Aorta (tissue), 5 donors: ENCODE results near the gene LRPAP1. TPM values are rescaled to one million over a fixed set of nuclear protein-coding genes. Genes with fewer than 3 reads are reported as not detected.

Source experiments
- ATAC-seq: fragments of 200-7000 bp; cut with Tn5 transposase; one replicate; pipeline ENCODE4 v1.9.1; 2022; ENCODE audit warnings: moderate library complexity; ENCODE audit not compliant: low FRiP score
- DNase-seq, 2 donors: peaks; one replicate each; pipeline ENCODE4 v3.0.0-alpha.2; 2020
- H3K27ac ChIP-seq, 2 donors: one replicate each; pipeline ENCODE4 v1.5.1; 2013; ENCODE audit warnings: low read length in 2 of 2, mild to moderate bottlenecking in 2 of 2, moderate library complexity in 2 of 2, control low read depth in 1 of 2, inconsistent platforms in 1 of 2, low read depth in 1 of 2
- H3K27me3 ChIP-seq, 2 donors: one replicate each; pipeline ENCODE4 v1.6.1; 2013; ENCODE audit warnings: control low read depth in 1 of 2, low read length in 1 of 2, mild to moderate bottlenecking in 1 of 2, moderate library complexity in 1 of 2; ENCODE audit not compliant: insufficient read depth in 2 of 2, control insufficient read depth in 1 of 2
- H3K36me3 ChIP-seq, 2 donors: one replicate each; pipeline ENCODE4 v1.6.1; 2013; ENCODE audit warnings: control low read depth in 1 of 2, low read length in 1 of 2, mild to moderate bottlenecking in 1 of 2; ENCODE audit not compliant: insufficient read depth in 2 of 2, control insufficient read depth in 1 of 2
- H3K4me1 ChIP-seq, 2 donors: one replicate each; pipeline ENCODE4 v1.6.1; 2013; ENCODE audit warnings: low read length in 2 of 2, control low read depth in 1 of 2, mild to moderate bottlenecking in 1 of 2, moderate library complexity in 1 of 2; ENCODE audit not compliant: insufficient read depth in 2 of 2, control insufficient read depth in 1 of 2
- H3K4me3 ChIP-seq, 2 donors: one replicate each; pipeline ENCODE4 v1.5.1; 2013; ENCODE audit warnings: low read length in 2 of 2, control low read depth in 1 of 2, mild to moderate bottlenecking in 1 of 2
- H3K9me3 ChIP-seq: one replicate; pipeline ENCODE4 v1.6.1; 2013; ENCODE audit warnings: mild to moderate bottlenecking, low read length; ENCODE audit not compliant: control insufficient read depth
- WGBS, 2 donors: extraction: QIAGEN DNeasy Blood & Tissue Kit; methylation state at CpG; one replicate each; pipeline ENCODE4 v1.1.7; 2013; 5-methylcytosine and 5-hydroxymethylcytosine counted together
- intact Hi-C, 2 donors: fragments of 100-400 bp; cut with DNase I; formaldehyde crosslinking; loops; one replicate each; pipeline versions ENCODE4 v1.14.2 to v1.15.0; 2022
- polyA plus RNA-seq, 2 donors: library from polyadenylated mRNA; stranded (reverse); fragments of 200-250 nt; gene quantifications; one replicate each; pipeline ENCODE4 v1.2.3, GENCODE V29; 2013
- total RNA-seq, 2 donors: library from RNA; stranded (reverse); fragmentation: NEBNext Ultra II Directional; extraction: Animal tissue kit (Norgen Biotek cat#: 25700); gene quantifications; one replicate each; pipeline ENCODE4 v1.2.1, GENCODE V29; 2021
- donor health status: healthy with polysubstance abuse.
- donor health status: Bipolar disorder and iron deficiency.
- donor health status: DM: no; HTN: no; CAD: no.
- donor health status: DM: no; HTN: no; CAD: no.
- donor health status: DM: yes; HTN: yes; CAD: no.

LRPAP1 gene
- total and polyA plus RNA-seq, 4 donors = 95.4 to 196 (median 132) TPM

- no peaks in the 10 kb centered on the region for H3K27me3 ChIP-seq
- no peak overlapping the region for H3K27ac ChIP-seq
- intact Hi-C loops = no loop called here
- H3K9me3 ChIP-seq = no peaks in the 10 kb centered on the region
- ATAC-seq (no peak), DNase-seq (no peak)
- no peak overlapping the region for H3K4me3 ChIP-seq
- no peaks in the 10 kb centered on the region for H3K4me1 ChIP-seq
- WGBS, 2 donors = 77 to 78% methylated on average over 25 of the region's 25 CpGs
- H3K36me3 ChIP-seq = no peaks in the 10 kb centered on the region
Observed at GRCh38 chr4:3470244-3471097, 61.8 kb downstream of the LRPAP1 start.

- Histone ChIP-seq H3K27ac (no peak overlapping the region), H3K4me1 (no peaks in the 10 kb centered on the region), H3K4me3 (no peak overlapping the region), H3K36me3 (no peaks in the 10 kb centered on the region), H3K27me3 (no peaks in the 10 kb centered on the region), H3K9me3 (no peaks in the 10 kb centered on the region)
- intact Hi-C loops = no loop called here
- ATAC-seq = no peak
- no peak for DNase-seq
- WGBS, 2 donors = 87 to 88% methylated on average over 31 of the region's 31 CpGs
Observed at GRCh38 chr4:3469386-3470243, 62.6 kb downstream of the LRPAP1 start.

- ATAC-seq = no peak
- Histone ChIP-seq H3K9me3 (no peaks in the 10 kb centered on the region), H3K27me3 (no peaks in the 10 kb centered on the region), H3K4me3 (no peak overlapping the region), H3K27ac (no peak overlapping the region), H3K36me3 (no peaks in the 10 kb centered on the region), H3K4me1 (no peaks in the 10 kb centered on the region)
- no peak for DNase-seq
- WGBS, 2 donors = 91 to 95% methylated on average over 11 of the region's 11 CpGs
- intact Hi-C loops = no loop called here
Observed at GRCh38 chr4:3468804-3469203, 63.4 kb downstream of the LRPAP1 start.

- Histone ChIP-seq H3K36me3 (no peaks in the 10 kb centered on the region), H3K9me3 (no peaks in the 10 kb centered on the region), H3K27me3 (no peaks in the 10 kb centered on the region), H3K4me3 (no peak overlapping the region), H3K4me1 (no peaks in the 10 kb centered on the region), H3K27ac (no peak overlapping the region)
- ATAC-seq = no peak
- intact Hi-C loops = no loop called here
- WGBS, 2 donors = 92 to 97% methylated on average over 10 of the region's 10 CpGs
- no peak for DNase-seq
Observed at GRCh38 chr4:3468154-3468553, 64.1 kb downstream of the LRPAP1 start.

GRCh38 chr4:3467601-3468031 lies 64.6 kb downstream of the LRPAP1 start:
- ATAC-seq (no peak), DNase-seq (no peak)
- Histone ChIP-seq H3K27ac (no peak overlapping the region), H3K9me3 (no peaks in the 10 kb centered on the region), H3K27me3 (no peaks in the 10 kb centered on the region), H3K4me1 (no peaks in the 10 kb centered on the region), H3K36me3 (no peaks in the 10 kb centered on the region), H3K4me3 (no peak overlapping the region)
- intact Hi-C loops = no loop called here
- WGBS, 2 donors = 90 to 95% methylated on average over 14 to 15 of the region's 15 CpGs

GRCh38 chr4:3466691-3467600 lies 65.3 kb downstream of the LRPAP1 start:
- no peak for ATAC-seq
- peak in 1 of 2 donors; percentile 30 for DNase-seq
- Histone ChIP-seq H3K27ac (no peak overlapping the region), H3K4me1 (no peaks in the 10 kb centered on the region), H3K36me3 (no peaks in the 10 kb centered on the region), H3K4me3 (no peak overlapping the region), H3K9me3 (no peaks in the 10 kb centered on the region), H3K27me3 (no peaks in the 10 kb centered on the region)
- intact Hi-C loops = no loop called here
- 90 to 92% methylated on average over 36 to 40 of the region's 40 CpGs for WGBS, 2 donors

GRCh38 chr4:3465698-3466671 lies 66.2 kb downstream of the LRPAP1 start:
- Histone ChIP-seq H3K27me3 (no peaks in the 10 kb centered on the region), H3K4me1 (peaks cover 0 to 2% of the 10 kb centered on the region in 2 donors), H3K9me3 (no peaks in the 10 kb centered on the region), H3K4me3 (no peak overlapping the region), H3K36me3 (no peaks in the 10 kb centered on the region), H3K27ac (no peak overlapping the region)
- ATAC-seq (no peak), DNase-seq (no peak)
- 87 to 90% methylated on average over 39 to 41 of the region's 41 CpGs for WGBS, 2 donors
- intact Hi-C loops = no loop called here
